H9 (cell line): ENCODE results near the gene CAND2. TPM values are rescaled to one million over a fixed set of nuclear protein-coding genes. Genes with fewer than 3 reads are reported as not detected.

ENCODE experiments used
- DNase-seq: peaks from one replicate; pipeline ENCODE4 v3.0.0-alpha.2; 2017
- H2AFZ ChIP-seq: one replicate; pipeline ENCODE4 v1.6.1; 2013; ENCODE audit warnings: mild to moderate bottlenecking, low read length, control low read depth, moderate library complexity
- H2AK5ac ChIP-seq: 2 replicates; pipeline ENCODE4 v1.6.1; 2013; ENCODE audit warnings: low read length, control low read depth, mixed read lengths; ENCODE audit not compliant: insufficient read length
- H2BK120ac ChIP-seq: one replicate; pipeline ENCODE4 v1.6.1; 2013; ENCODE audit warnings: low read depth, mild to moderate bottlenecking, low read length, control low read depth, inconsistent platforms; ENCODE audit not compliant: poor library complexity, severe bottlenecking
- H2BK12ac ChIP-seq: 2 replicates; pipeline ENCODE4 v1.6.1; 2013; ENCODE audit warnings: low read length, control low read depth, mixed read lengths, low read depth; ENCODE audit not compliant: insufficient read length
- H2BK15ac ChIP-seq: 2 replicates; pipeline ENCODE4 v1.6.1; 2013; ENCODE audit warnings: low read depth, low read length, control low read depth
- H2BK20ac ChIP-seq: one replicate; pipeline ENCODE4 v1.6.1; 2013; ENCODE audit warnings: low read depth, mild to moderate bottlenecking, low read length, control low read depth, inconsistent platforms; ENCODE audit not compliant: poor library complexity, severe bottlenecking
- H2BK5ac ChIP-seq: 2 replicates; pipeline ENCODE4 v1.6.1; 2013; ENCODE audit warnings: low read length, control low read depth, mixed read lengths; ENCODE audit not compliant: insufficient read length
- H3K14ac ChIP-seq: 2 replicates; pipeline ENCODE4 v1.6.1; 2013; ENCODE audit warnings: low read length, control low read depth; ENCODE audit not compliant: insufficient read depth
- H3K18ac ChIP-seq: 2 replicates; pipeline ENCODE4 v1.6.1; 2013; ENCODE audit warnings: low read depth, mild to moderate bottlenecking, mixed read lengths, low read length, control low read depth; ENCODE audit not compliant: insufficient read length
- H3K23ac ChIP-seq: 2 replicates; pipeline ENCODE4 v1.6.1; 2013; ENCODE audit warnings: low read length, control low read depth, mixed read lengths, low read depth; ENCODE audit not compliant: insufficient read length
- H3K23me2 ChIP-seq: 2 replicates; pipeline ENCODE4 v1.6.1; 2013; ENCODE audit warnings: low read depth, mild to moderate bottlenecking, mixed read lengths, low read length, control low read depth; ENCODE audit not compliant: insufficient read length, poor library complexity, severe bottlenecking
- H3K27ac ChIP-seq: 2 replicates; pipeline ENCODE4 v1.5.1; 2013; ENCODE audit warnings: low read length, control low read depth, mixed read lengths, low read depth; ENCODE audit not compliant: insufficient read length
- H3K27me3 ChIP-seq: 2 replicates; pipeline ENCODE4 v1.6.1; 2013; ENCODE audit warnings: low read length, control low read depth, inconsistent platforms; ENCODE audit not compliant: insufficient read depth
- H3K4ac ChIP-seq: 2 replicates; pipeline ENCODE4 v1.6.1; 2013; ENCODE audit warnings: low read depth, mild to moderate bottlenecking, control low read depth, inconsistent platforms, low read length, moderate library complexity
- H3K4me1 ChIP-seq: 2 replicates; pipeline ENCODE4 v1.6.1; 2013; ENCODE audit warnings: low read length, control low read depth, inconsistent platforms; ENCODE audit not compliant: insufficient read depth
- H3K4me2 ChIP-seq: 2 replicates; pipeline ENCODE4 v1.6.1; 2013; ENCODE audit warnings: low read length, control low read depth, mixed read lengths; ENCODE audit not compliant: insufficient read length, insufficient read depth
- H3K56ac ChIP-seq: 2 replicates; pipeline ENCODE4 v1.6.1; 2013; ENCODE audit warnings: low read depth, mild to moderate bottlenecking, mixed read lengths, low read length, control low read depth; ENCODE audit not compliant: insufficient read length
- H3K79me1 ChIP-seq: 2 replicates; pipeline ENCODE4 v1.6.1; 2013; ENCODE audit warnings: low read depth, mild to moderate bottlenecking, moderate library complexity, low read length, control low read depth, inconsistent platforms; ENCODE audit not compliant: insufficient read depth, poor library complexity, severe bottlenecking
- H3K79me2 ChIP-seq: 2 replicates; pipeline ENCODE4 v1.6.1; 2013; ENCODE audit warnings: low read length, control low read depth, inconsistent platforms; ENCODE audit not compliant: insufficient read depth
- H3K9ac ChIP-seq: 2 replicates; pipeline ENCODE4 v1.6.1; 2013; ENCODE audit warnings: low read length, control low read depth, mixed read lengths; ENCODE audit not compliant: insufficient read length; ENCODE audit errors: extremely low read depth
- H3K9me3 ChIP-seq: one replicate; pipeline ENCODE4 v1.6.1; 2013; ENCODE audit warnings: low read depth, low read length, inconsistent platforms; ENCODE audit not compliant: control insufficient read depth
- H3T11ph ChIP-seq: one replicate; pipeline ENCODE4 v1.6.1; 2013; ENCODE audit warnings: mild to moderate bottlenecking, low read length, control low read depth, inconsistent platforms
- H4K20me1 ChIP-seq: one replicate; pipeline ENCODE4 v1.6.1; 2013; ENCODE audit not compliant: control insufficient read depth, insufficient read length, insufficient read depth
- H4K5ac ChIP-seq: 2 replicates; pipeline ENCODE4 v1.6.1; 2013; ENCODE audit warnings: low read depth, mild to moderate bottlenecking, mixed read lengths, low read length, control low read depth; ENCODE audit not compliant: insufficient read length
- H4K8ac ChIP-seq: replicated peaks from 2 replicates; pipeline ENCODE4 v1.6.1; 2013; ENCODE audit warnings: low read length, control low read depth, mixed read lengths, low read depth; ENCODE audit not compliant: insufficient read length
- H4K91ac ChIP-seq: 2 replicates; pipeline ENCODE4 v1.6.1; 2013; ENCODE audit warnings: low read depth, mild to moderate bottlenecking, moderate library complexity, mixed read lengths, low read length, control low read depth; ENCODE audit not compliant: insufficient read length
- H3K27ac Mint-ChIP-seq, 3 experiments: 2 replicates in 2 of 3; 3 replicates in 1 of 3; pipeline ENCODE4 v1.8.0; 2020 to 2021; ENCODE audit warnings: mixed read lengths in 3 of 3, mild to moderate bottlenecking in 1 of 3, moderate library complexity in 1 of 3
- H3K27me3 Mint-ChIP-seq: 2 replicates; pipeline ENCODE4 v1.8.0; 2021; ENCODE audit warnings: low read depth, mild to moderate bottlenecking, moderate library complexity, mixed read lengths
- H3K36me3 Mint-ChIP-seq, 3 experiments: 2 replicates in 2 of 3; 3 replicates in 1 of 3; pipeline ENCODE4 v1.8.0; 2020 to 2021; ENCODE audit warnings: low read depth in 3 of 3, mixed read lengths in 3 of 3; ENCODE audit not compliant: insufficient read depth in 1 of 3
- H3K4me1 Mint-ChIP-seq, 2 experiments: 2 replicates each; pipeline ENCODE4 v1.8.0; 2020; ENCODE audit warnings: mixed read lengths in 2 of 2
- H3K4me3 Mint-ChIP-seq, 2 experiments: 2 replicates in 1 of 2; 3 replicates in 1 of 2; pipeline ENCODE4 v1.8.0; 2020 to 2021; ENCODE audit warnings: mild to moderate bottlenecking in 2 of 2, mixed read lengths in 2 of 2, moderate library complexity in 1 of 2
- H3K9me3 Mint-ChIP-seq, 2 experiments: 2 replicates in 1 of 2; 3 replicates in 1 of 2; pipeline ENCODE4 v1.8.0; 2020; ENCODE audit warnings: mild to moderate bottlenecking in 2 of 2, mixed read lengths in 2 of 2, moderate library complexity in 1 of 2
- CTCF ChIP-seq: fragments of 200-600 bp; sonication (generic); conservative IDR thresholded peaks from 3 replicates; pipeline ENCODE4 v1.8.0; 2021; ENCODE audit warnings: antibody characterized with exemption, mild to moderate bottlenecking
- WGBS: extraction: QIAGEN DNeasy Blood & Tissue Kit; methylation state at CpG from one replicate; pipeline ENCODE4 v1.1.7; 2013; ENCODE audit warnings: missing lambda C conversion rate, low lambda C conversion rate, mixed read lengths; ENCODE audit not compliant: insufficient read length; ENCODE audit errors: extremely low coverage; 5-methylcytosine and 5-hydroxymethylcytosine counted together
- total RNA-seq: library from RNA; stranded (reverse); gene quantifications from 2 replicates; pipeline ENCODE4 v1.2.1, GENCODE V29; 2021

CAND2 gene
- total RNA-seq, 1 experiment from 2014 or later: 10.7 TPM

- H2AK5ac ChIP-seq: no peak overlapping the region
- no peak overlapping the region for H2BK12ac ChIP-seq
- H2BK5ac ChIP-seq: no peak overlapping the region
- H3K36me3 Mint-ChIP-seq: peaks cover 0 to 10% (median 4%) of the 10 kb centered on the region in 3 experiments; a peak in 3 of 7 replicates
- no peak overlapping the region for H3K56ac ChIP-seq
- H3K9me3 Mint-ChIP-seq: peaks cover 0 to 4% of the 10 kb centered on the region in 2 experiments; a peak in 2 of 5 replicates
- no peak overlapping the region for H3K4me2 ChIP-seq
- TF ChIP-seq CTCF: no peak
- 0 out of 2 replicates have a peak, but pooled peaks cover 2% of the 10 kb centered on the region for H3K4me1 ChIP-seq
- no peak overlapping the region for H4K91ac ChIP-seq
- H3K4ac ChIP-seq: no peak overlapping the region
- peaks cover 6 to 21% of the 10 kb centered on the region in 2 experiments; a peak in 3 of 4 replicates for H3K4me1 Mint-ChIP-seq
- H3K79me1 ChIP-seq: no peaks in the 10 kb centered on the region
- H3K9ac ChIP-seq: no peak overlapping the region
- H3K18ac ChIP-seq: no peak overlapping the region
- H3K27ac ChIP-seq: no peak overlapping the region
- no peaks in the 10 kb centered on the region for H3K27me3 ChIP-seq
- H3T11ph ChIP-seq: no peak overlapping the region
- no peaks in the 10 kb centered on the region for H3K9me3 ChIP-seq
- no peak overlapping the region for H3K27ac Mint-ChIP-seq
- no peak overlapping the region for H4K5ac ChIP-seq
- H3K79me2 ChIP-seq: no peaks in the 10 kb centered on the region
- no peak overlapping the region for H2BK120ac ChIP-seq
- no peaks in the 10 kb centered on the region for H3K23me2 ChIP-seq
- peaks cover 10% of the 10 kb centered on the region for H3K27me3 Mint-ChIP-seq
- no peak overlapping the region for H3K23ac ChIP-seq
- no peak overlapping the region for H2AFZ ChIP-seq
- H4K8ac ChIP-seq: no peak overlapping the region
- no peak overlapping the region for H2BK15ac ChIP-seq
- no peak overlapping the region for H3K14ac ChIP-seq
- H4K20me1 ChIP-seq: no peaks in the 10 kb centered on the region
- H2BK20ac ChIP-seq: no peak overlapping the region
- no CpG with 5 or more reads among the region's 12 CpGs for WGBS
- no peak for DNase-seq
- no peak overlapping the region for H3K4me3 Mint-ChIP-seq
These were observed 2.2 kb downstream of the CAND2 start for GRCh38 chr3:12798559-12799179.
